H1 (cell line): ENCODE data around the gene MROH7. TPM values are rescaled to one million over a fixed set of nuclear protein-coding genes. Genes with fewer than 3 reads are reported as not detected.

Source experiments
- CTCF ChIA-PET: fragments of 300-600 bp; sonication (Branson Sonifier 250); formaldehyde crosslinking; loops from one replicate; lab custom pipeline; 2021; ENCODE audit not compliant: partially characterized antibody; lab: Charles Lee
- POLR2A ChIA-PET: fragments of 300-600 bp; sonication (Branson Sonifier 250); formaldehyde crosslinking; loops from one replicate; lab custom pipeline; 2021; ENCODE audit warnings: inconsistent platforms; ENCODE audit not compliant: partially characterized antibody; lab: Charles Lee
- DNase-seq, 2 experiments: peaks; one replicate each; pipeline versions ENCODE4 v3.0.0 to v3.0.0-alpha.2; 2010 to 2022; ENCODE audit warnings: low spot score in 2 of 2, low read depth in 1 of 2, mixed read lengths in 1 of 2
- FAIRE-seq: peaks from 2 replicates; lab custom pipeline; 2011; peaks lifted over from hg19 to GRCh38; lab: Jason Lieb, UNC
- H2AFZ ChIP-seq: 2 replicates; pipeline ENCODE4 v1.8.1; 2012; ENCODE audit warnings: low read length, inconsistent platforms
- H2AK5ac ChIP-seq: 2 replicates; pipeline ENCODE4 v1.6.1; 2013; ENCODE audit warnings: low read depth, low read length
- H2BK120ac ChIP-seq: replicated peaks from 2 replicates; pipeline ENCODE3; 2013; ENCODE audit warnings: low read depth, low read length, inconsistent platforms
- H2BK12ac ChIP-seq: 2 replicates; pipeline ENCODE4 v1.6.1; 2013; ENCODE audit warnings: low read depth, low read length
- H2BK15ac ChIP-seq: 2 replicates; pipeline ENCODE4 v1.6.1; 2013; ENCODE audit warnings: low read length
- H2BK20ac ChIP-seq: 2 replicates; pipeline ENCODE4 v1.6.1; 2013; ENCODE audit warnings: low read length
- H2BK5ac ChIP-seq: 2 replicates; pipeline ENCODE4 v1.6.1; 2013; ENCODE audit warnings: low read depth, low read length
- H3K14ac ChIP-seq: 2 replicates; pipeline ENCODE4 v1.6.1; 2013; ENCODE audit warnings: inconsistent platforms; ENCODE audit not compliant: insufficient read length
- H3K18ac ChIP-seq: 2 replicates; pipeline ENCODE4 v1.6.1; 2013; ENCODE audit warnings: low read length; ENCODE audit errors: extremely low read depth
- H3K23ac ChIP-seq: 2 replicates; pipeline ENCODE4 v1.6.1; 2013; ENCODE audit warnings: inconsistent platforms; ENCODE audit not compliant: insufficient read length
- H3K23me2 ChIP-seq: 2 replicates; pipeline ENCODE4 v1.6.1; 2013; ENCODE audit warnings: low read depth, low read length
- H3K27ac ChIP-seq: 2 replicates; pipeline ENCODE4 v1.6.1; 2011; ENCODE audit warnings: low read depth, low read length, inconsistent platforms
- H3K27me3 ChIP-seq, 4 experiments: replicated peaks in 1 of 4; 1 replicate in 1 of 4; 2 replicates in 3 of 4; pipeline versions ENCODE4 v1.6.1 to v1.8.1; 2011 to 2013; ENCODE audit warnings: low read length in 3 of 4, mild to moderate bottlenecking in 3 of 4, inconsistent platforms in 2 of 4, mixed read lengths in 2 of 4, moderate library complexity in 1 of 4; ENCODE audit not compliant: control insufficient read depth in 3 of 4, insufficient read depth in 3 of 4; ENCODE audit errors: extremely low read depth in 1 of 4
- H3K36me3 ChIP-seq, 4 experiments: 2 replicates each; pipeline versions ENCODE4 v1.6.1 to v1.8.1; 2011 to 2013; ENCODE audit warnings: mild to moderate bottlenecking in 4 of 4, low read length in 3 of 4, moderate library complexity in 2 of 4, control low read depth in 1 of 4, inconsistent platforms in 1 of 4; ENCODE audit not compliant: insufficient read depth in 4 of 4, control insufficient read depth in 2 of 4
- H3K4ac ChIP-seq: replicated peaks from 2 replicates; pipeline ENCODE3; 2013; ENCODE audit warnings: low read length, low read depth, mixed read lengths, inconsistent platforms; ENCODE audit not compliant: insufficient read length
- H3K4me1 ChIP-seq, 4 experiments: replicated peaks in 1 of 4; 1 replicate in 1 of 4; 2 replicates in 3 of 4; pipeline versions ENCODE4 v1.6.1 to v1.8.1; 2011 to 2013; ENCODE audit warnings: low read length in 3 of 4, inconsistent platforms in 2 of 4, mixed read lengths in 1 of 4; ENCODE audit not compliant: insufficient read depth in 4 of 4, control insufficient read depth in 3 of 4
- H3K4me2 ChIP-seq, 2 experiments: 2 replicates each; pipeline versions ENCODE4 v1.6.1 to v1.8.1; 2011 to 2013; ENCODE audit warnings: low read depth in 2 of 2, low read length in 2 of 2, control low read depth in 1 of 2, inconsistent platforms in 1 of 2, mild to moderate bottlenecking in 1 of 2; ENCODE audit not compliant: insufficient read depth in 1 of 2
- H3K4me3 ChIP-seq, 4 experiments: fragments of 200-600, 300-600 bp in 1 of 4; sonication (generic), shearing (Covaris generic), sonication (Bioruptor Twin) in 1 of 4; 2 replicates each; pipeline versions ENCODE4 v1.5.1 to v1.8.1; 2011 to 2016; ENCODE audit warnings: low read length in 4 of 4, low read depth in 3 of 4, control low read depth in 2 of 4, inconsistent platforms in 2 of 4, mild to moderate bottlenecking in 2 of 4, mixed read lengths in 1 of 4, moderate library complexity in 1 of 4; ENCODE audit not compliant: insufficient read depth in 2 of 4; ENCODE audit errors: extremely low read depth in 1 of 4
- H3K56ac ChIP-seq: replicated peaks from 2 replicates; pipeline ENCODE3; 2013; ENCODE audit warnings: low read depth, mild to moderate bottlenecking, mixed read lengths, low read length, inconsistent platforms; ENCODE audit not compliant: insufficient read length
- H3K79me1 ChIP-seq: 2 replicates; pipeline ENCODE4 v1.6.1; 2013; ENCODE audit warnings: low read depth, low read length, control low read depth
- H3K79me2 ChIP-seq, 2 experiments: 2 replicates each; pipeline versions ENCODE4 v1.6.1 to v1.8.1; 2012 to 2013; ENCODE audit warnings: low read length in 2 of 2, mild to moderate bottlenecking in 2 of 2, inconsistent platforms in 1 of 2; ENCODE audit not compliant: insufficient read depth in 2 of 2, control insufficient read depth in 1 of 2
- H3K9ac ChIP-seq, 4 experiments: replicated peaks in 1 of 4; 1 replicate in 1 of 4; 2 replicates in 3 of 4; pipeline versions ENCODE4 v1.6.1 to v1.8.1; 2011 to 2013; ENCODE audit warnings: low read depth in 3 of 4, low read length in 3 of 4, control low read depth in 2 of 4, mild to moderate bottlenecking in 2 of 4, moderate library complexity in 2 of 4, inconsistent platforms in 1 of 4; ENCODE audit errors: extremely low read depth in 1 of 4
- H3K9me3 ChIP-seq, 2 experiments: 2 replicates each; pipeline versions ENCODE4 v1.6.1 to v1.8.1; 2012 to 2013; ENCODE audit warnings: mild to moderate bottlenecking in 2 of 2, moderate library complexity in 2 of 2, control low read depth in 1 of 2, inconsistent platforms in 1 of 2, low read depth in 1 of 2, low read length in 1 of 2, mixed read lengths in 1 of 2; ENCODE audit not compliant: insufficient read depth in 2 of 2
- H4K20me1 ChIP-seq, 2 experiments: replicated peaks in 1 of 2; 2 replicates each; pipeline versions ENCODE3 to v1.8.1; 2011 to 2013; ENCODE audit warnings: inconsistent platforms in 2 of 2, low read length in 2 of 2, mild to moderate bottlenecking in 1 of 2; ENCODE audit not compliant: insufficient read depth in 2 of 2, control insufficient read depth in 1 of 2
- H4K5ac ChIP-seq: 2 replicates; pipeline ENCODE4 v1.6.1; 2013; ENCODE audit warnings: low read length, low read depth, mixed read lengths, inconsistent platforms; ENCODE audit not compliant: insufficient read length
- H4K8ac ChIP-seq: 2 replicates; pipeline ENCODE4 v1.8.0; 2013; ENCODE audit warnings: mild to moderate bottlenecking, moderate library complexity, low read length, inconsistent platforms; ENCODE audit not compliant: insufficient read depth; ENCODE audit errors: extremely low read depth
- H4K91ac ChIP-seq: replicated peaks from 2 replicates; pipeline ENCODE3; 2013; ENCODE audit warnings: low read length, mixed read lengths, inconsistent platforms; ENCODE audit not compliant: insufficient read length
- E2F6 ChIP-seq: IDR thresholded peaks from 2 replicates; pipeline ENCODE4 v1.6.1; 2012; ENCODE audit warnings: inconsistent platforms
- EGR1 ChIP-seq: IDR thresholded peaks from 2 replicates; pipeline ENCODE4 v1.6.1; 2011; ENCODE audit warnings: low read depth, low read length, borderline replicate concordance
- EZH2 ChIP-seq: fragments of 200-600 bp; sonication (generic); IDR thresholded peaks from 2 replicates; pipeline ENCODE4 v1.7.1; 2012; ENCODE audit warnings: low read depth, mild to moderate bottlenecking, moderate library complexity, low read length, inconsistent platforms; ENCODE audit not compliant: severe bottlenecking
- JUND ChIP-seq: IDR thresholded peaks from 2 replicates; pipeline ENCODE4 v1.6.1; 2011; ENCODE audit warnings: mild to moderate bottlenecking, improper control_type of control experiment, low read length
- KDM1A ChIP-seq: fragments of 200-600, 300-600 bp; sonication (generic); IDR thresholded peaks from 2 replicates; pipeline ENCODE4 v1.7.1; 2016; ENCODE audit warnings: mild to moderate bottlenecking, low read length, borderline replicate concordance
- NANOG ChIP-seq: IDR thresholded peaks from 2 replicates; pipeline ENCODE4 v1.6.1; 2011; ENCODE audit warnings: low read length, low read depth, mild to moderate bottlenecking, inconsistent platforms; ENCODE audit not compliant: insufficient read depth, poor library complexity, severe bottlenecking
- RFX5 ChIP-seq: IDR thresholded peaks from 2 replicates; pipeline ENCODE4 v1.6.1; 2011; ENCODE audit warnings: low read depth, low read length, improper control_type of control experiment, borderline replicate concordance
- SAP30 ChIP-seq: fragments of 300-600 bp; sonication (generic); IDR thresholded peaks from 2 replicates; pipeline ENCODE4 v1.7.1; 2012; ENCODE audit warnings: low read length, moderate library complexity, mild to moderate bottlenecking, inconsistent platforms; ENCODE audit not compliant: insufficient read depth, insufficient replicate concordance
- SIN3A ChIP-seq, 2 experiments: IDR thresholded peaks in 1 of 2; conservative IDR thresholded peaks in 1 of 2; 2 replicates each; pipeline ENCODE4 v1.6.1; 2011 to 2012; ENCODE audit warnings: low read length in 2 of 2, improper control_type of control experiment in 1 of 2, low read depth in 1 of 2, mild to moderate bottlenecking in 1 of 2
- SP1 ChIP-seq: IDR thresholded peaks from 2 replicates; pipeline ENCODE4 v1.6.1; 2011; ENCODE audit warnings: low read depth, low read length
- SP4 ChIP-seq: IDR thresholded peaks from 2 replicates; pipeline ENCODE4 v1.6.1; 2012; ENCODE audit warnings: low read length, inconsistent platforms
- SRF ChIP-seq: IDR thresholded peaks from 2 replicates; pipeline ENCODE4 v1.6.1; 2011; ENCODE audit warnings: mild to moderate bottlenecking, low read depth, low read length, moderate library complexity
- TAF7 ChIP-seq: optimal IDR thresholded peaks from 2 replicates; pipeline ENCODE3; 2011; ENCODE audit warnings: low read depth, mild to moderate bottlenecking, inconsistent platforms, low read length, moderate library complexity, borderline replicate concordance
- WGBS, 2 experiments: shearing (Covaris generic) in 1 of 2; methylation state at CpG; one replicate each; pipeline versions ENCODE4 v1.1.6 to v1.1.7; 2013 to 2015; ENCODE audit warnings: low lambda C conversion rate in 2 of 2, mixed read lengths in 2 of 2, inconsistent platforms in 1 of 2, low coverage in 1 of 2, missing lambda C conversion rate in 1 of 2; ENCODE audit not compliant: insufficient replicate concordance in 2 of 2, insufficient coverage in 1 of 2, insufficient read length in 1 of 2; ENCODE audit errors: extremely low coverage in 1 of 2, missing lambda C conversion rate in 1 of 2; 5-methylcytosine and 5-hydroxymethylcytosine counted together
- polyA plus RNA-seq, 7 experiments: library from polyadenylated mRNA; depleted of rRNA in 3 of 7; stranded (reverse) in 5 of 7; unstranded in 2 of 7; fragments of >200 nt in 5 of 7; fragments of 200-250 nt in 2 of 7; gene quantifications; 1 replicate in 5 of 7; 2 replicates in 1 of 7; 4 replicates in 1 of 7; pipeline versions ENCODE4 v1.2.1 to v1.2.3, GENCODE V29; 2011 to 2013; ENCODE audit warnings: missing spikeins in 2 of 7, mixed read lengths in 2 of 7
- total RNA-seq: library from RNA; stranded (reverse); fragmentation: NEBNext Ultra II Directional; extraction: Animal tissue kit (Norgen Biotek cat#: 25700); gene quantifications from 2 replicates; pipeline ENCODE4 v1.2.1, GENCODE V29; 2021

Gene MROH7
- total and polyA plus RNA-seq, 2 of the 8 experiments (the other 6 are each of a cell fraction or from before 2014, with no cell fraction given), result 0.07 to 0.20 TPM

DNA sequence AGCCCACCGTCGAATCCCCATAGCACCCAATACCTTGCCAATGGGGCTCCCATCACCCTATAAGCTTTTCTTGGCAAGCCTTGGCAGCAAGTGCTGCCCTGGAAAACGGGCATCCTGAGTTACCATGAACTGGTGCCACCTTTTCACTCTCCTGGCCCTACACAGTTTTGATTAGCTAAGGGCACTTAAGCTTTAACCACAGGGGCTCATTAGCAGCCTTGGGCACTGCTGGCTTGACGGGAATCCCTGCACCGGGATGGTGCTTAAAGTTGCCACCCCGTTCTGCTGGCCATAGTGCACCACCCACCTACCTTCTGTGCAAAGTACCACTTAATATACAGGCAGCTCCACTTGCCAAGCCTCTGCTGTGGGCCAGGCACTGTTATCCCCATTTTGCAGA lies 109.0 kb downstream of the MROH7 start:
- Histone ChIP-seq H4K20me1 (peaks cover 0 to 1% of the 10 kb centered on the region in 2 experiments), H3K79me1 (no peaks in the 10 kb centered on the region), H3K4me1 (peaks cover 0 to 5% (median 2%) of the 10 kb centered on the region in 4 experiments; a peak in 4 of 7 replicates), H3K9me3 (no peaks in the 10 kb centered on the region), H3K79me2 (no peaks in the 10 kb centered on the region), H4K91ac (no peak overlapping the region), H2BK15ac (no peak overlapping the region), H4K5ac (no peak overlapping the region), H4K8ac (no peak overlapping the region), H2AFZ (no peak overlapping the region), H3K4me3 (no peak overlapping the region), H3K23me2 (no peaks in the 10 kb centered on the region), H2BK5ac (no peak overlapping the region), H3K56ac (no peak overlapping the region), H2BK120ac (no peak overlapping the region), H2AK5ac (no peak overlapping the region), H3K4me2 (no peak overlapping the region), H3K9ac (no peak overlapping the region), H2BK12ac (no peak overlapping the region), H3K18ac (no peak overlapping the region), H3K27ac (no peak overlapping the region), H2BK20ac (no peak overlapping the region), H3K23ac (no peak overlapping the region), H3K4ac (no peak overlapping the region), H3K27me3 (no peaks in the 10 kb centered on the region), H3K14ac (no peak overlapping the region), H3K36me3 (no peaks in the 10 kb centered on the region; a peak in 1 of 8 replicates)
- no peak for FAIRE-seq
- 88% methylated on average over 6 of the region's 6 CpGs; no CpG with 5 or more reads in 1 of the 2 experiments for WGBS, 2 experiments
- CTCF ChIA-PET, result interaction anchor here (1.0 to 2.3 kb wide), 7 partner anchors 11 to 95 kb away, joined by 3 to 8 read pairs (median 3); no protein-coding TSS in a partner anchor
- POLR2A ChIA-PET, result interaction anchor here (1.0 to 1.5 kb wide), 4 partner anchors 13 to 209 kb away, joined by 3 to 4 read pairs (median 3); partner anchors contain the start of gene PARS2
- DNase-seq, result no peak
- TF ChIP-seq SIN3A (conservative IDR thresholded peaks at IDR 0.05 in 1 of 2, IDR thresholded peaks at IDR 0.05 in 1 of 2; ENCODE audit: low read depth in 1 of 2, low read length in 2 of 2) (no peak), SP1 (no peak), TAF7 (no peak), SRF (no peak), RFX5 (no peak), EGR1 (no peak), NANOG (no peak), SAP30 (no peak), JUND (no peak), KDM1A (no peak), EZH2 (no peak), SP4 (no peak), E2F6 (no peak)
